ENCODE measurements around the gene SV2C.

Gene SV2C

DNA sequence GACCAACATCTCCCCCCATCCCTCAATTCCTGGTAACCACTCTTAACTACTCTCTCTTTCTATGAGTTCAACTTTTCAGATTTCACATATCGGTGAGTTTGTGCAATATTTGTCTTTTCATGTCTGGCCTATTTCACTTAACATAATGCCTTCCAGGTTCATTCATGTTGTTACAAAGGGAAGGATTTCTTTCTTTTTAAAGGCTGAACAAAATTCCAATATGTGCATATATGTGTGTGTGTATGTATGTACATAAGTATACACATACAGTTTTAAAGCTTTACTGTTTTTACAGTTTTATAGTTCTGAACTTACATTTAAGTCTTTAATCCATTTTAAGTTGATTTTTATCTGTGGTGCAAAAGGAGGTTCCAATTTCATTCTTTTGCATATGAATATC lies 130.7 kb downstream of the SV2C start:
- H3K4me1 ChIP-seq (ENCODE audit: control insufficient read depth in 1 of 2, insufficient read depth in 2 of 2, low read length in 2 of 2): no peaks in the 10 kb centered on the region
- H3K9me3 ChIP-seq (ENCODE audit: control insufficient read depth in 1 of 2, low read length in 2 of 2): peaks cover 4 to 5% of the 10 kb centered on the region in 2 donors
- H3K4me3 ChIP-seq (ENCODE audit: low read depth in 1 of 2, low read length in 2 of 2): no peak overlapping the region
- no peak overlapping the region for H3K27ac ChIP-seq (ENCODE audit: low read length)
- H3K27me3 ChIP-seq (ENCODE audit: low read depth, low read length): no peaks in the 10 kb centered on the region
- no peaks in the 10 kb centered on the region for H3K36me3 ChIP-seq (ENCODE audit: control insufficient read depth in 1 of 2, insufficient read depth in 2 of 2, low read length in 2 of 2)

DNA sequence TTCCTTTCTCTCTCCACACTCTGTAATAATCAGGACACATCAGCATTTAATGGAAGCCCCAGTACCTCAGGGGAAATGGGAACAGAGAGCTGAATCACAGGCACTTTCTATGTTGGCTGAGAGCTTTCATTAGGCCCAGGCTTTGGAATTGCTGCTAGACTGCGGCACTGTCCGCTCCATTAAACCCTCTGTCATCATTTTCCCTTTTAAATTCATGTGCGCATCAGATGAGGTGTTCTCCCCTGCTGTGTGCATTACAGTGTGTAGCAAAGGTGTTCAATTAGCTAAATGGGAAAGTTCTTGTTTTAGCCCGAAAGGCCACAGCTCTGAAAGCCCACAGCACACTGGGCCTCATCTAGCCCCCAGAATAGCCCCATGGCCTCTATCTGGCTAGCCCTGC lies 133.6 kb downstream of the SV2C start:
- H3K9me3 ChIP-seq (ENCODE audit: control insufficient read depth in 1 of 2, low read length in 2 of 2): no peaks in the 10 kb centered on the region
- H3K27me3 ChIP-seq (ENCODE audit: low read depth, low read length): no peaks in the 10 kb centered on the region
- no peak overlapping the region for H3K27ac ChIP-seq (ENCODE audit: low read length)
- no peaks in the 10 kb centered on the region for H3K36me3 ChIP-seq (ENCODE audit: control insufficient read depth in 1 of 2, insufficient read depth in 2 of 2, low read length in 2 of 2)
- H3K4me3 ChIP-seq (ENCODE audit: low read depth in 1 of 2, low read length in 2 of 2): no peak overlapping the region
- H3K4me1 ChIP-seq (ENCODE audit: control insufficient read depth in 1 of 2, insufficient read depth in 2 of 2, low read length in 2 of 2): no peaks in the 10 kb centered on the region

DNA sequence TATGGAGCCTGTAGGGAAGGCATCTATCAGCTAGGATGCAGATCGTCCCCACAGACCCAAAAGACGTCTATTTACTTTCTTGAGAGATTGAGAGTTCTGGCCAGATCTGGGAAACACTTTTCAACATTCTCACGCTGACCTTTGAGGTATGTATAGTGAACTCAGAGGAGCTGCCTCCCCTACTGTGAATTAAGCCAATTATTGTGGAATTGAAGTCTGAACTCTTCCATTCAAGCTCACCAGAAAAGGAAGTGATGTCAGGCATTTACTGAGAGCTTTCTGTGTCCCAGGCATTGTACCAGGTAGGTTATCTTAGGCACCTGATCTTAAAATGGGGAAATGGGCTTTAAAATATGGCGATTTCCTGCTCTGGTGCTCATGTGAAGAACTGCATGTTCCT lies 136.5 kb downstream of the SV2C start:
- H3K27ac ChIP-seq (ENCODE audit: low read length): no peak overlapping the region

DNA sequence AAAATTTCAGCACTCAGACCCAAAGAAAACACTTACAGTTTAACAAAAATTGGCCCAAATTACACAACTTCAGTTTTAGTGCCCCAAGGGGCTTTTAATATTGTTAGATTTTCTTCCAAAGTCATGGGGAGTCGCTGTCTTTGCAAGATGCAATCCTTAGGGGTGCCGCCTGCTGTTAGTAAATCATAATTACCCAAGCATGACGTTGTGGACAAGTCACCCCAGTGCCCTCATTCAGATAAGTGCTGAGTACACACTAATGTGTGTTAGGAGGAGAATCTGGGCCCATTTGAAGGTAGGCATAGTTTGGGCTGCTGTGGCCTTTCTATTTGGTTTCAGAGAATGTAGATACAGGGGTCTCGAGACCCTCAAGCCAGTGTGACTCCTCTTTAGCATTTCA lies 138.1 kb downstream of the SV2C start:
- Histone ChIP-seq H3K27ac (ENCODE audit: low read length) (no peak overlapping the region), H3K27me3 (ENCODE audit: low read depth, low read length) (no peaks in the 10 kb centered on the region), H3K36me3 (ENCODE audit: control insufficient read depth in 1 of 2, insufficient read depth in 2 of 2, low read length in 2 of 2) (no peaks in the 10 kb centered on the region), H3K4me1 (ENCODE audit: control insufficient read depth in 1 of 2, insufficient read depth in 2 of 2, low read length in 2 of 2) (no peaks in the 10 kb centered on the region), H3K4me3 (ENCODE audit: low read depth in 1 of 2, low read length in 2 of 2) (no peak overlapping the region), H3K9me3 (ENCODE audit: control insufficient read depth in 1 of 2, low read length in 2 of 2) (no peaks in the 10 kb centered on the region)

More for the DNA sequence above, 136.5 kb downstream of the SV2C start:
- H3K9me3 ChIP-seq (ENCODE audit: control insufficient read depth in 1 of 2, low read length in 2 of 2): no peaks in the 10 kb centered on the region
- no peaks in the 10 kb centered on the region for H3K27me3 ChIP-seq (ENCODE audit: low read depth, low read length)
- H3K36me3 ChIP-seq (ENCODE audit: control insufficient read depth in 1 of 2, insufficient read depth in 2 of 2, low read length in 2 of 2): no peaks in the 10 kb centered on the region
- H3K4me1 ChIP-seq (ENCODE audit: control insufficient read depth in 1 of 2, insufficient read depth in 2 of 2, low read length in 2 of 2): no peaks in the 10 kb centered on the region
- H3K4me3 ChIP-seq (ENCODE audit: low read depth in 1 of 2, low read length in 2 of 2): no peak overlapping the region

DNA sequence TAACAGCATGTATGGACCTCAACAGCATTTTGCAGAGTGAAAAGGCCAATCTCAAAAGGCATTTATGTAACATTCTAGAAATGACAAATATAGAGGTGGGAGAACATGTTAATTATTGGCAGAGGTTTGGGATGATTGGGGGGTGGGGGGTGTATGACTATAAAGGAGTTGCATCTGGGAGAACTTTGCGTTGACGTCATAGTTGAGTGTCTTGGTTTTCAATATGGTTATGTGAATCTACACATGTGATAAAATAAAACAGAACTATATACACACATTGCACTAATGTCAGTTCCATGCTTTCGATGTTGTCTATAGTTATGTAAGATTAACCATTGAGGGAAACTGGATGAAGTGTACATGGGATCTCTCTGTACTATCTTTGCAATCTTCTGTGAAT lies 139.1 kb downstream of the SV2C start:
- no peak overlapping the region for H3K27ac ChIP-seq (ENCODE audit: low read length)
- H3K9me3 ChIP-seq (ENCODE audit: control insufficient read depth in 1 of 2, low read length in 2 of 2): no peaks in the 10 kb centered on the region
- no peaks in the 10 kb centered on the region for H3K36me3 ChIP-seq (ENCODE audit: control insufficient read depth in 1 of 2, insufficient read depth in 2 of 2, low read length in 2 of 2)
- H3K4me1 ChIP-seq (ENCODE audit: control insufficient read depth in 1 of 2, insufficient read depth in 2 of 2, low read length in 2 of 2): no peaks in the 10 kb centered on the region
- no peaks in the 10 kb centered on the region for H3K27me3 ChIP-seq (ENCODE audit: low read depth, low read length)
- H3K4me3 ChIP-seq (ENCODE audit: low read depth in 1 of 2, low read length in 2 of 2): no peak overlapping the region

DNA sequence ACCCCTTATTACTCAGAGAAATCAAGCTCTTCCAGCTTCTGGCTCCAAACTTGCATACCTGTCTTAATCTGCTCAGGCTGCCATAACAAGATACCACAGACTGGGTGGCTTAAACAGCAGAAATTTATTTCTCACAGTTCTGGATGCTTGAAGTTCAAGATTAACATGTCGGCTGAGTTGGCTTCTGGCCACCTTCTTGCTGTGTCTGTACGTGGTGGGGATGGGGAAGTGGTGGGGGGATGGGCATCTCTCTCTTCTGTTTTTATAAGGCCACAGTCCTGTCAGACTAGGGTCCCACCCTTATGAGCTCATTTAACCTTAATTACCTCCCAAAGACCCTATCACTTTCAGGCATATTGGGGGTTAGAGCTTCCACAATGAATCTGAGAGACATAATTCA lies 140.5 kb downstream of the SV2C start:
- H3K4me1 ChIP-seq (ENCODE audit: control insufficient read depth in 1 of 2, insufficient read depth in 2 of 2, low read length in 2 of 2): no peaks in the 10 kb centered on the region

DNA sequence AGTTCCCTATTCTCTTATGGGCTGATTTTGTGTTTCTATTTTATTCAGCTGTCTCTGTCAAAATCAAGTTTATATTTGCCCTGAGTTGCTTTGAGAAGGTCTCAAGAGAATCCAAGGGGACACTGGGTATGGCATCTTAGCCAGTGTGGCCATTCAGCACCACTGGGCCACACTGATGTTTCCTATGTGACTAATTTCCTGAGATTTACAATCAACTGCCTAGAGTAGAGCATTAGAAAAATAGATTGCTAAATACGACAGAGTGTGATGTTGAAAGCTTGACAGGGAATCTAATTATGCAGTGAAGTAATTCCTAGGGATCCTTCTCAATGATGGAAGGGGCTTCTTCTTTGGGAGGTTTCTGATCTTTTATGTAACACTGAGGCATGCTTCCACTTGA lies 141.7 kb downstream of the SV2C start:
- Histone ChIP-seq H3K4me1 (ENCODE audit: control insufficient read depth in 1 of 2, insufficient read depth in 2 of 2, low read length in 2 of 2) (no peaks in the 10 kb centered on the region), H3K27me3 (ENCODE audit: low read depth, low read length) (no peaks in the 10 kb centered on the region), H3K36me3 (ENCODE audit: control insufficient read depth in 1 of 2, insufficient read depth in 2 of 2, low read length in 2 of 2) (no peaks in the 10 kb centered on the region), H3K4me3 (ENCODE audit: low read depth in 1 of 2, low read length in 2 of 2) (no peak overlapping the region), H3K27ac (ENCODE audit: low read length) (no peak overlapping the region), H3K9me3 (ENCODE audit: control insufficient read depth in 1 of 2, low read length in 2 of 2) (no peaks in the 10 kb centered on the region)

More for the DNA sequence above, 140.5 kb downstream of the SV2C start:
- Histone ChIP-seq H3K27me3 (ENCODE audit: low read depth, low read length) (no peaks in the 10 kb centered on the region), H3K36me3 (ENCODE audit: control insufficient read depth in 1 of 2, insufficient read depth in 2 of 2, low read length in 2 of 2) (no peaks in the 10 kb centered on the region), H3K4me3 (ENCODE audit: low read depth in 1 of 2, low read length in 2 of 2) (no peak overlapping the region), H3K27ac (ENCODE audit: low read length) (no peak overlapping the region), H3K9me3 (ENCODE audit: control insufficient read depth in 1 of 2, low read length in 2 of 2) (no peaks in the 10 kb centered on the region)

DNA sequence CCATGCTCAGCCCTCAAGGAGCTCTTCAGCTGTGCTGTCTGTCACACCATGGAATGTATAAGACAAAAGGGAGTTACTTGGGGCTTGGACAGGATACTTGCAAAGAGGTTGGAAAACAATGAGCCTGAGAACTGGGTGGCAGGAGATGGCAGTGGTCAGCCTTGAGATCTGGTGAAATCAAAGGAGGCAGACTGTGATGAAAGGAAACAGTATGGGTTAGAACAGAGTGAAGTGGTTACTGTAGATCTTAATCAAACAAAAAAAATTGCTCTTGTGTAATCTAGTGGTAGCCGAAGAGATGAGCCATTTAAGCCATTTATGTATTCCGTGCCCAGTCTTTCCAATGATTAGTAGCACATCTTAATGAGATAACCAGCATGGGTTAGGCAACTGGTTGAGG lies 142.2 kb downstream of the SV2C start:
- H3K27ac ChIP-seq (ENCODE audit: low read length): no peak overlapping the region
- H3K27me3 ChIP-seq (ENCODE audit: low read depth, low read length): no peaks in the 10 kb centered on the region
- H3K9me3 ChIP-seq (ENCODE audit: control insufficient read depth in 1 of 2, low read length in 2 of 2): no peaks in the 10 kb centered on the region
- no peak overlapping the region for H3K4me3 ChIP-seq (ENCODE audit: low read depth in 1 of 2, low read length in 2 of 2)
- no peaks in the 10 kb centered on the region for H3K36me3 ChIP-seq (ENCODE audit: control insufficient read depth in 1 of 2, insufficient read depth in 2 of 2, low read length in 2 of 2)
- H3K4me1 ChIP-seq (ENCODE audit: control insufficient read depth in 1 of 2, insufficient read depth in 2 of 2, low read length in 2 of 2): no peaks in the 10 kb centered on the region

DNA sequence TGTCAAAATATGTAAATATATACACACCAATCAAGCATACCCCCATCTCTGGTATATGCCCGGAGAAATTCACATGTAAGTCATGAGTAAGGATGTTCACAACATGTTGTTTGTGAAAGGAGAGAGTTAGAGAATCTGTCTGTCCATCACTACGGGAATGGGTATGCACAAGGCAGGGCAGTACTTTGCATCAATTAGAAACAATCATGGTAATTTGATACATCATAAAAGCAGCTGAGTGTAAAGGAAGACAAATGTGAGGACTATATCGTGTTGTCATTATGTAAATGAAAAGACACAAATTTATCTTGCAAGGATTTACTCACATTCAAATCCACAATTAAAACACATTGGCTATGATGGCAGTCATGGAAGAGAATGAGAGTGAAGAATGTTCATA lies 146.7 kb downstream of the SV2C start:
- Histone ChIP-seq H3K36me3 (ENCODE audit: control insufficient read depth in 1 of 2, insufficient read depth in 2 of 2, low read length in 2 of 2) (no peaks in the 10 kb centered on the region), H3K27me3 (ENCODE audit: low read depth, low read length) (no peaks in the 10 kb centered on the region), H3K9me3 (ENCODE audit: control insufficient read depth in 1 of 2, low read length in 2 of 2) (no peaks in the 10 kb centered on the region), H3K4me3 (ENCODE audit: low read depth in 1 of 2, low read length in 2 of 2) (no peak overlapping the region), H3K4me1 (ENCODE audit: control insufficient read depth in 1 of 2, insufficient read depth in 2 of 2, low read length in 2 of 2) (no peaks in the 10 kb centered on the region), H3K27ac (ENCODE audit: low read length) (no peak overlapping the region)

DNA sequence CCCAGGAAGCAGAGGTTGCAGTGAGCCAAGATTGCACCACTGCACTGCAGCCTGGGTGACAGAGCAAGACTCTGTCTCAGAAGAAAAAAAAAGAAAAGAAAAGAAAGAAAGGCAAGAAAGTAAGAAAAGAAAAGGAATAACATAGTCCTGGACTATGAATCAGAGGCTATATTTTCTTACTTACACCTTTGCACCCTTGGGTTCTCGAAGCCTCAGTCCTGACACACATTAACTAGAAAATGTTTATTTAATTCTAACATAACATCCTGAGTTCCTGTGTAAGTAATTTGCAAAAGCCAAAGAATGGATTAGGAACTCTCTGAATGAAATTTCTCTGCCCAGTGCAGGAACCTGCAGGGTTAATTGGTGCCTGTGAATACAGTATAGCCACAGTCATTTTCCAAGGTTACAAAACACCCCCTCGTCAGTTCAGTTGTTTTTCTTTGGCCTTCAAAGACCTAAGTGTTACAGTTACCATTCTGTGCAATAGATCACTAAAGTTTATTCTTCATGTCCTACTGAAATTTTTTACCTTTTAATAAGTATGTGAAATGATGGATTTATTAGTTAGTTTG lies 147.6 kb downstream of the SV2C start:
- H3K36me3 ChIP-seq (ENCODE audit: control insufficient read depth in 1 of 2, insufficient read depth in 2 of 2, low read length in 2 of 2): no peaks in the 10 kb centered on the region
- no peak overlapping the region for H3K27ac ChIP-seq (ENCODE audit: low read length)
- H3K4me1 ChIP-seq (ENCODE audit: control insufficient read depth in 1 of 2, insufficient read depth in 2 of 2, low read length in 2 of 2): no peaks in the 10 kb centered on the region
- H3K4me3 ChIP-seq (ENCODE audit: low read depth in 1 of 2, low read length in 2 of 2): no peak overlapping the region
- H3K27me3 ChIP-seq (ENCODE audit: low read depth, low read length): no peaks in the 10 kb centered on the region
- H3K9me3 ChIP-seq (ENCODE audit: control insufficient read depth in 1 of 2, low read length in 2 of 2): no peaks in the 10 kb centered on the region

DNA sequence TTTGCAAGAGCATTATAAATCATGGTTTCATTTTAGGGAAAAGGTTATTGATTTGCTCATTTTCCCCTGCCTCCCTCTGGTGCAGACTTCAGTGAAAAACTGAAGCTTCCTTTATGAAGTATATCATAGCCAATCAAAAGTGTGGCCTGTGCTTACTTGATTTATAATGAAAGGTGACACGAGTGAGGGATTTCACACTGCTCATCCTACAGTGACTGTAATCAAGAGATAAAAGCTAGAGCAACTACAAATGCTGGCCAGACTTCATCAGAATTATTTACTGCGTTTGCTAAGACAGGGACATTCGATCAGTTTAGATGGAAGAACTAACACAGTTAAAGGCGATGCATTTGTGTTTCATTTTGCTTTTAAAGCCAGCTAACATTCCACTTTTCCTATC lies 151.5 kb downstream of the SV2C start:
- no peak overlapping the region for H3K4me3 ChIP-seq (ENCODE audit: low read depth in 1 of 2, low read length in 2 of 2)
- H3K36me3 ChIP-seq (ENCODE audit: control insufficient read depth in 1 of 2, insufficient read depth in 2 of 2, low read length in 2 of 2): no peaks in the 10 kb centered on the region
- H3K27me3 ChIP-seq (ENCODE audit: low read depth, low read length): no peaks in the 10 kb centered on the region
- no peak overlapping the region for H3K27ac ChIP-seq (ENCODE audit: low read length)
- no peaks in the 10 kb centered on the region for H3K4me1 ChIP-seq (ENCODE audit: control insufficient read depth in 1 of 2, insufficient read depth in 2 of 2, low read length in 2 of 2)
- H3K9me3 ChIP-seq (ENCODE audit: control insufficient read depth in 1 of 2, low read length in 2 of 2): no peaks in the 10 kb centered on the region

DNA sequence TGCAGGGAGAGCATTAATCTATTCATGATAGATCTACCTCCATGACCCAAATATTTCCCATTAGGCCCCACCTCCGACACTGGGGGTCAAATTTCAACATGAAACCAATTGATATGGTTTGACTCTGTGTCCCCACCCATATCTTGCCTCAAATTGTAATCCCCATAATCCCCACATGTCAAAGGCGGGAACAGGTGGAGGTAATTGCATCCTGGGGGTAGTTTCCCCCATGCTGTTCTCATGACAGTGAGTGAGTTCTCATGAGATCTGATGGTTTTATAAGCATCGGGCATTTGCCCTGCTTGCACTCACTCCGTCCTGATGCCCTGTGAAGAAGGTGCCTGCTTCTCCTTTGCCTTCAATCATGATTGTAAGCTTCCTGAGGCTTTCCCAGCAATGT lies 153.5 kb downstream of the SV2C start:
- H3K9me3 ChIP-seq (ENCODE audit: control insufficient read depth in 1 of 2, low read length in 2 of 2): no peaks in the 10 kb centered on the region
- H3K27ac ChIP-seq (ENCODE audit: low read length): no peak overlapping the region
- H3K4me3 ChIP-seq (ENCODE audit: low read depth in 1 of 2, low read length in 2 of 2): no peak overlapping the region
- H3K27me3 ChIP-seq (ENCODE audit: low read depth, low read length): no peaks in the 10 kb centered on the region
- no peaks in the 10 kb centered on the region for H3K4me1 ChIP-seq (ENCODE audit: control insufficient read depth in 1 of 2, insufficient read depth in 2 of 2, low read length in 2 of 2)
- H3K36me3 ChIP-seq (ENCODE audit: control insufficient read depth in 1 of 2, insufficient read depth in 2 of 2, low read length in 2 of 2): no peaks in the 10 kb centered on the region
